Activated T-cell treated with anti-CD3 and anti-CD28 coated beads, Interleukin-2, amount 50 U/mL, for 1 hour (primary cell): ENCODE results near the gene ZNF763.
"Not testable (repeated sequence)": the region's sequence is repeated elsewhere in the genome, so short reads cannot be mapped to it uniquely, and the experiment has no call there.

Source experiments
- DNase-seq: peaks from one replicate; pipeline ENCODE4 v3.0.0-alpha.2; 2020

The ZNF763 gene

DNA sequence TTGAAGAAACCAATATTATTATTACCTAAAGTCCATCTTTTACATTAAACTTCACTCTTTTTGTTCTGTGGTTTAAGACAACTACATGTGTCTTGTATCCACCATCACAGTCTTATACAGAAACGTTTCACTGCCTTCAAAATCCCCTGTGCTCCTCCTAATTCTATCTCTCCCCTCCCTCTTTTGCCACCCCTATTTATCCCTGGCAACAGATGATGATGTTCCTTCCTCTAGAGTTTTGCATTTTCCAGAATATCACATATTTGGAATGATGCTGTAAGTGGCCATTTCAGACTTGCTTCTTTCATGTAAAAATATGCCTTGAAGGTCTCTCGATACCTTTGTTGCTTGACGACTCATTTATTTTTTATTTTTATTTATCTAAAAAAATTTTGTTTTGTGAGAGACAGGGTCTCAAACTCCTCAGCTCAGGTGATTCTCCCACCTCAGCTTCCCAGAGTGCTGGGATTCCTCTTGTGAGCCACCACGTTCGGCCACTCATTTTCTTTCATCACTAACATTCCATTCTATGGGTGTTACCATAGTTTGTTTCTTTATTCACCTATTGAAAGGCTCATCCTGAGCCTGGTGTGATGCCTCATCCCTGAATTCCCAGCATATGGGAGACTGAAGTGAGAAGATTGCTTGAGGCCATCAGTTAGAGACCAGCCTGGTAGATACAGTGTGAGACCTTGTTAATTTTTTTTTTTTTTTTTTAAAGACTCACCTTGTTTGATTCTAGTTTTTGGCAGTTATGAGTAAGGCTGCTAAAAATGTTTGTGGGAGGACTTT, 8.4 kb downstream of the ZNF763 start:
- no peak for DNase-seq

DNA sequence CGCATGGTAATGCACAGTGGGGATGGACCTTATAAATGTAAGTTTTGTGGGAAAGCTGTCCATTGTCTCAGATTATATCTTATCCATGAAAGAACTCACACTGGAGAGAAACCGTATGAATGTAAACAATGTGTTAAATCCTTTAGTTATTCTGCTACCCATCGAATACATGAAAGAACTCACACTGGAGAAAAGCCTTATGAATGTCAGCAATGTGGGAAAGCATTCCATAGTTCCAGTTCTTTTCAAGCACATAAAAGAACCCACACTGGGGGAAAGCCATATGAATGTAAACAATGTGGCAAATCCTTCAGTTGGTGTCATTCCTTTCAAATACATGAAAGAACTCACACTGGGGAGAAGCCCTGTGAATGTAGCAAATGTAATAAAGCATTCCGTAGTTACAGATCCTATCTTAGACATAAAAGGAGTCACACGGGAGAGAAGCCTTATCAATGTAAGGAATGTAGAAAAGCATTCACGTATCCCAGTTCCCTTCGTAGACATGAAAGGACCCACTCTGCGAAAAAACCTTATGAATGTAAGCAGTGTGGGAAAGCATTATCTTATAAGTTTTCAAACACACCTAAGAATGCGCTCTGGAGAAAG, 13.8 kb downstream of the ZNF763 start:
- DNase-seq = no peak

- DNase-seq = no peak
These were observed 14.7 kb downstream of the ZNF763 start for GRCh38 chr19:11979527-11979926.

GRCh38 chr19:11982526-11982925, 17.7 kb downstream of the ZNF763 start:
- no peak for DNase-seq

GRCh38 chr19:11984986-11985385, 20.1 kb downstream of the ZNF763 start:
- DNase-seq = no peak

- no peak for DNase-seq
These were observed 21.9 kb downstream of the ZNF763 start for GRCh38 chr19:11986754-11987153.

DNA sequence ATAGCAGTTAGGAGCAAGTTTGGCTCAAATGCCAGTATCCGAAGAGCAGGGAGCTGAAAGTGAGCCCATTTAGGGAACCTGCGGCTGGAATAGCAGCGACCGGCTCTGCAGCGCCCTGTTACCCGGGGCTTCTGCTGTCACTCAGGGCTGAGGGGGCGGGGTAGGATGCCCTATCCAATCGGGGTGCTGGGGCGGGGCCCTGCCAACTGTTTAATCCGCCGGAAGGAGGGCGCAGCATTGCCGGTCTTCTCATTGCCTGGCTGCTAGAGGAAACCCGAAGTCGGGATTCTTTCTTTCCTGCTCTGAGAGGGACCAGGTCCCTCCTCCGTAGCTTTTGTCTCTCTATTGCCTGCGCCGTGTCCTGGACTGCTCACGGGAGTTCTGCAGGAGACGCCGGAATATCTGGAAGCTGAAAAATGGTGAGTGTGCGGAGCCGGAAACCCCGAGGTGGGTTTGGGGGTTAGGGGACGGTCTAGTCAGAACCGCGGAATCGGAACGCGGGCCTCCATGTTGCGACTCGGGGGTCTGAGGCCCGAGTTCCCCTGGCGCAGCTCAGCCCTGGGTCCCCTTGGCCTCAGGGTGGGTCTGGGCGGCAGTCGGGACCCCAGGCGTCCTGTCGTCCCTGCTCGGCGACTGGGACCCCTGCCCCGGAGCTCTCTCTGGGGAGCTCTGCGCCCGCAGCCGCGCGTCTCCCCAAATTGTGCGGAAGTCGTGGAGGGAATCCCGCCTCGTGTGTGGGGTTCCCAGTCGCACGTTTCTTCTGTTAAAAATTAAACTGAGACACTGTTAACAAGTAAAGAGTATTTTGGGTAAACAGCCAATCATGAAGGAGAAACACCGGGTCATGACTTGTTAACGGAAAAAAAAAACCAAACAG, 22.8 kb downstream of the ZNF763 start:
- peak; percentile 85 for DNase-seq

- no peak for DNase-seq
These were observed 24.2 kb downstream of the ZNF763 start for GRCh38 chr19:11989112-11989456.

- DNase-seq = not testable (repeated sequence)
These were observed 27.1 kb downstream of the ZNF763 start for GRCh38 chr19:11991921-11992320.

GRCh38 chr19:11995174-11995573, 30.3 kb downstream of the ZNF763 start:
- no peak for DNase-seq

DNA sequence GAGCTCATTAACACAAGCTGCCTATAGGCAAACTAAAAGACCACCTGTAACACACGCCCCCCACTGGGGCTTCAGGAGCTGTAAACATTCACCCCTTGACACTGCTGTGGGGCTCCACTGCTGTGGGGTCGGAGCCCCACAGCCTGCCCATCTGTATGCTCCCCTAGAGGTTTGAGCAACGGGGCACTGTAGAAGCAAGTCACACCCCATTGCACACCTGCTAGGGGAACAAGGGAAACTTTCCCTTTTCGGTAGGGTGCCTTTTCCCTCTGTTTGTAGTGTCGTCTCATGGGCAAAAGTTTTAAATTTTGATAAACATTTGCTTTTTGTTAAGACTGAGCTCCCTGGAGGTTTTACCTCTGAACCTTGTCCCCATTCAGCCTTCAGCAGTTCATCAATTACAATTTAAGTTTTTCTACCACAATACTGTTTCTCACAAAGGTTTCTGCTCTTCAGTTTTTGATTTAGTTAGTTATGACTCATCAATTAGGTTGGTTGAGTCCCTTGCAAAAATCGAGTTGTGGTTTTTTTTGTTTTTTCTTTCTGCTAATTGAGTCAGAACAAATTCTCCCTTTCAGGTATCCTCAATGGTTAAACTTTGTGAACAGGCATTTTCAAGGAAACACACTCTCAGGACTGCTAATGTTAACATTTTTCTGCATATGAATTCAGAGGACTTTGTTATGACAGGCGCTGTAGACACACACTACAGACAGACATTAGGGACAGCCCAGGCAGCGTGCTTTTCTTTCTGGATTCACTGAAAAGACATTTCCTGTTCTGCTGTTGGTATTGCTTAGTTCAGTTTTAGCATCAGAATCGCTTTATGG, 35.5 kb downstream of the ZNF763 start:
- DNase-seq = no peak

- no peak for DNase-seq
These were observed 50.3 kb downstream of the ZNF763 start for GRCh38 chr19:12015015-12015752.

- no peak for DNase-seq
These were observed 50.9 kb downstream of the ZNF763 start for GRCh38 chr19:12015753-12016116.
